Osteocyte (in vitro differentiated cells): ENCODE results near the gene MRGPRG. TPM values are rescaled to one million over a fixed set of nuclear protein-coding genes. Genes with fewer than 3 reads are reported as not detected.
A peak's percentile ranks its signal among the peaks of the same experiment; 100 is the strongest.

Experiments used
- DNase-seq: peaks from one replicate; pipeline ENCODE4 v3.0.0; 2021; ENCODE audit warnings: mixed read lengths; ENCODE audit not compliant: unreplicated experiment; ENCODE audit errors: extremely low spot score
- H3K27ac Mint-ChIP-seq: one replicate; pipeline ENCODE4 v1.8.0; 2021; ENCODE audit warnings: mild to moderate bottlenecking, mixed read lengths; ENCODE audit not compliant: unreplicated experiment
- H3K27me3 Mint-ChIP-seq: one replicate; pipeline ENCODE4 v1.8.0; 2021; ENCODE audit warnings: mixed read lengths; ENCODE audit not compliant: unreplicated experiment
- H3K36me3 Mint-ChIP-seq: one replicate; pipeline ENCODE4 v1.8.0; 2021; ENCODE audit warnings: mixed read lengths; ENCODE audit not compliant: unreplicated experiment
- H3K4me1 Mint-ChIP-seq: one replicate; pipeline ENCODE4 v1.8.0; 2021; ENCODE audit warnings: mixed read lengths; ENCODE audit not compliant: unreplicated experiment
- H3K4me3 Mint-ChIP-seq: one replicate; pipeline ENCODE4 v1.8.0; 2021; ENCODE audit warnings: mild to moderate bottlenecking, moderate library complexity, mixed read lengths; ENCODE audit not compliant: unreplicated experiment
- H3K9me3 Mint-ChIP-seq: one replicate; pipeline ENCODE4 v1.8.0; 2021; ENCODE audit warnings: mixed read lengths; ENCODE audit not compliant: unreplicated experiment
- total RNA-seq: library from RNA; stranded (reverse); gene quantifications from 2 replicates; pipeline ENCODE4 v1.2.1, GENCODE V29; 2021
- TF ChIP-seq, protein P1 (sequence below): fragments of 200-600 bp; sonication (generic); IDR thresholded peaks from 2 replicates; pipeline ENCODE4 v1.5.0; 2021; ENCODE audit warnings: antibody characterized with exemption, mild to moderate bottlenecking, moderate library complexity

Gene MRGPRG
- total RNA-seq, 1 donor from 2014 or later, result not detected

DNA sequence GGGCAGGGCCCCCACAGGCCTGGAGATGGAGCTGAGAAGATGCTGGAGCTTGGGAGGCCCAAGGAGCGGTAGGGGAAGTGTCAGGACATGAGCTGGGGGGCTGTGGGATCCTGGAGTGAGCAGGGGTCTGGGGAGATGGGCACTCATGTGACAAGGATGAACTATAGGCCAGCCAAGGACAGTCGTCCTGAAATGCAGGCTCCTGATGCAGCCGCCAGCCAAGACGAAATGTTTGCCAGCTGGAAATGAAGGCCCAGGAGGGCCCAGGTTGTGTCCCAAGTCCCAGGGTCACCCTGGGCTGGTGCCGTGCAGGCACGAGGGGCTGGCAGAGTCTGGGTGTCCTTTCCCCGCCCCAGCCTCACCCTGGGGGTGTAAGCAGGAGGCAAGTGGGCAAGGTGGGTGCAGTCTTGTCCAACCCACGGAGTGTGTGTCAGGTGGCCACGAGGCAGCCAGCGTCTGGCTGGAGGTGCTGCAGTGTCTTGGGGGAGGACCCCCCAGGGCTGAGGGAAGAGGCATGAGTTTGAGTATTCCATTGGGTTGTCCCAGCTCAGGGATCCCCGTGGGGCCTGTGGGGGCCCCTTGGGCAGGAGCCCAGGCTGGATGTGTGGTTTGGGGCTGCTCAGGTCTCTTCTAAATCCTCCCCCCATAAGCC is 21.4 kb downstream of the MRGPRG start:
- no peak overlapping the region for H3K27ac Mint-ChIP-seq
- H3K36me3 Mint-ChIP-seq, result no peaks in the 10 kb centered on the region
- H3K27me3 Mint-ChIP-seq, result peaks cover 22% of the 10 kb centered on the region
- no peaks in the 10 kb centered on the region for H3K9me3 Mint-ChIP-seq
- TF ChIP-seq, protein P1, sequence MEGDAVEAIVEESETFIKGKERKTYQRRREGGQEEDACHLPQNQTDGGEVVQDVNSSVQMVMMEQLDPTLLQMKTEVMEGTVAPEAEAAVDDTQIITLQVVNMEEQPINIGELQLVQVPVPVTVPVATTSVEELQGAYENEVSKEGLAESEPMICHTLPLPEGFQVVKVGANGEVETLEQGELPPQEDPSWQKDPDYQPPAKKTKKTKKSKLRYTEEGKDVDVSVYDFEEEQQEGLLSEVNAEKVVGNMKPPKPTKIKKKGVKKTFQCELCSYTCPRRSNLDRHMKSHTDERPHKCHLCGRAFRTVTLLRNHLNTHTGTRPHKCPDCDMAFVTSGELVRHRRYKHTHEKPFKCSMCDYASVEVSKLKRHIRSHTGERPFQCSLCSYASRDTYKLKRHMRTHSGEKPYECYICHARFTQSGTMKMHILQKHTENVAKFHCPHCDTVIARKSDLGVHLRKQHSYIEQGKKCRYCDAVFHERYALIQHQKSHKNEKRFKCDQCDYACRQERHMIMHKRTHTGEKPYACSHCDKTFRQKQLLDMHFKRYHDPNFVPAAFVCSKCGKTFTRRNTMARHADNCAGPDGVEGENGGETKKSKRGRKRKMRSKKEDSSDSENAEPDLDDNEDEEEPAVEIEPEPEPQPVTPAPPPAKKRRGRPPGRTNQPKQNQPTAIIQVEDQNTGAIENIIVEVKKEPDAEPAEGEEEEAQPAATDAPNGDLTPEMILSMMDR, result no peak
- H3K4me3 Mint-ChIP-seq, result no peak overlapping the region
- no peak for DNase-seq
- H3K4me1 Mint-ChIP-seq, result no peaks in the 10 kb centered on the region

DNA sequence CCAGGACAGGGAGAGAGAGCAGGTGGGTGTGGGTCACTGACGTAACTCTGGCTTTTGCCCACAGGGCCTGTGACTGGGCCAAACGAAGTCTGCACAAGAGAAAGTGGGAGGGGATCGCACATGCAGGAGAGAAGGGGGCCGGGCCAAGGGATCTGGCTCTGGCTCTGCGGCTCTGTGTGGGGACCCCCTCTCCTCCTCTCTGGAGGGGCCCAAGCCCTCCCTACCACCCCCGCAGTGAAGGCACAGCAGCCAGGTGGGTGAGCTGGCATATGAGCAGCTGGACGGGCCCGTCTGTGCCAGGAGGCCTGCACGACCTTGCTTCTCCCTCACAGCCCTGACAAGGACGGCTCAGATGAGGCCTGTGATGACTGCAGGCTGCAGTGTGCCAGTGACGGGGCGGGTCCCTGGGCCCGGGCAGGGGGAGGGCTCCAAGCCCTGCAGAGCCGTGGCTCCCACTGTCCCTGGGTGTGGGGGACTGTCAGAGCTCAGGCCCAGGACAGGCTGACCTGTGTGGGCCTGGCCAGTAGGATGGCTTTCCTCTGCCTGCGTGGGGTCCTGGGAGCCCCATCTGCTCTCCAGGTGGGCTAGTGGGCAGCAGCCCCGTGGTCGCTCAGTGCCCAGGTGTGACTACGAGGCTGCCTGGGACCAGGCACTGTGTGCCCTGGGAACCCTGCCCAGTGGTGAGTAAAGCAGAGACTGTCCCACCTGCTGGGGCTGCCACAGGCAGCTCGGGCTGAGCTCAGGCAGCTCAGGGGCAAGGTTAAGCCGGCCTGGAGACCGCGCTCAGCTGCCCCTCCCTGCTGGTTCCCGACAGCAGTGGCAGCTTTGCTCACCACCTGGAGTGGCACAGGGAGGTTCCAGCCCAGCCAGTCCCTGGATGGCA is 22.2 kb downstream of the MRGPRG start:
- TF ChIP-seq, protein P1, result no peak

DNA sequence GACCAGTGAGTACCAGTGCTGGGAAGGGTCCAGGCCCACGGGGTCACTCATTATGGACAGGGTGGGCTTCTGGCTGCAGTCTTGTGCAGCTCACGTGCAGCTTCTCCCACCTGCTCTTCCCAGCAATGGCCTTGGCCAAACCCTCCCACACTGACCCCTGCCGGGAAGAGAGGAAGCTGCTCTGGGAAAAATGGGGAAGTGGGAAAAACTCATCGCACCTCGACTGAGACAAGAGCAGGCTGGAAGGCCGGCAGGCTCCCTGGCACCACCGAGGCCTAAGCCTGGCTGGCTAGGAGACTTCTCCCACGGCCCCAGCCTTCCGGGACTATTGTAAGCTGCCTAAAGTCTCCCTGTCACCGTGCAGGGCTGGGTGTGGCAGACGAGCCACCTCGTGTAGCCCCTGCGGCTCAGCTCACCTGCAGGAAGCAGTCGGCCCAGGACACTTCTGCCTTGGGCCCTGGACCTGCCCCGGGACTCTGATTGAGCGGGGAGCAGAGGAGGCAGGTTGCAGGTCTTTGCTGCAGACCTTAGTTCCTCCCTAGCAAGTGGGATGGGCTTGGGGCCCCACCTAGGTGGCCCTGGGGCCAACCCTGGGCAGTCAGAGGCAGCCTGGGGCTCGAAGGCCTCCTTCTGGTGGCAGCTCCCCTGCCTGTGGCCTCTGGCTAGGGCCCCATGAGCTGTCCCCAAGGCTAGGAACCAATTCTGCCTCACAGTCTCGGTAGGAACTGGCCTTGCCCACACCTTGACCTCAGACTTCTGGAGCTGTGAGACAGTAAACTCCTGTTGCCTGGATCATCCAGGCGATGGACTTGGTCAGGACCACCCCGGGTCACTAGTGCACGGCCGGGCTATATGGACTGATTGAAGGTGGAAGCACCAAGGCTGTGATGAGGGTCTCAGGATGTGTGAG is 23.1 kb downstream of the MRGPRG start:
- Mint-ChIP-seq H3K27me3 (peaks cover 7% of the 10 kb centered on the region), H3K9me3 (no peaks in the 10 kb centered on the region), H3K4me3 (no peak overlapping the region), H3K27ac (no peak overlapping the region), H3K36me3 (no peaks in the 10 kb centered on the region), H3K4me1 (no peaks in the 10 kb centered on the region)
- no peak for DNase-seq
- TF ChIP-seq, protein P1, result peak; percentile 38

More for the DNA sequence above, 22.2 kb downstream of the MRGPRG start:
- Mint-ChIP-seq H3K4me3 (no peak overlapping the region), H3K27me3 (peaks cover 15% of the 10 kb centered on the region), H3K9me3 (no peaks in the 10 kb centered on the region), H3K4me1 (no peaks in the 10 kb centered on the region), H3K36me3 (no peaks in the 10 kb centered on the region), H3K27ac (no peak overlapping the region)
- no peak for DNase-seq

DNA sequence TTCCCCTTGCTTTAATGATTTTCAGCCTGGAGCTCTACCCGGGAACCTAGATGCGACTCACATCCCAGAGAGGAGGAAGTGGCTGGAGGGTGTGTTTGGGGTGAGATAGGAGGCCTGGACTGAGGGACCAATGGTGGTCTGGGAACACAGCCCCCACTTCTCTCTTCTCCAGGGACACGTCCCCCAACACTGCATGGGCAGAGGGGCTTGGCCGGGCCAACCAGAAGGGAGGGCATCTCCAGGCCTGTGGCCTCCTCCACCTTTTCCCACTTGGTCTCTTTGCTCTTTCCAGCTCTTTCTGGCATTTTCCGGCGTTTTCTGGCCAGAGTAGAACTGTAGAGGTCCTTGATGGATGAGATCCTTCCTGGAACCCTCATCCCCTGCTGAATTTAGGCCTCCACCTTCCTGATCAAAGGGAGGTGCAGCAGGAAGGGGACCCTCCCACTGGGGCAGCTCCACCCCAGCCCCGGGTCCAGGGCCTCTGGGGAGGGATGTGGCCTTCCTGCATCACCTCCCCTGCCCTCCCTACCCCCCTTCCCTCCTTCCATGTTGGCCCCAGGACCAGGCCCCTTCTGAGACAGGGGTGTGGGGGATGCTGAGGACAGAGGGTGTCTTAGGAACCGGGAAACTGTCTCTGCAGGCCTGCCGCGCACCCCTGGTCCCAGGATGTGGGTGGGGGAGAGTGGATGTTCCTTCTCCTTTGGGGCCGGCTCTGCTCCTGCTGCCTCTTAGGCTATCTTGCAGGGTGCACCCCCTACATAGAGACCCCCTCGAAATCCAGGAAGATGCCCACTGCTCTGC is 24.4 kb downstream of the MRGPRG start:
- TF ChIP-seq, protein P1, result no peak
- no peaks in the 10 kb centered on the region for H3K36me3 Mint-ChIP-seq
- no peak overlapping the region for H3K4me3 Mint-ChIP-seq
- H3K4me1 Mint-ChIP-seq, result no peaks in the 10 kb centered on the region
- no peaks in the 10 kb centered on the region for H3K9me3 Mint-ChIP-seq
- H3K27ac Mint-ChIP-seq, result no peak overlapping the region
- DNase-seq, result no peak
- H3K27me3 Mint-ChIP-seq, result peaks cover 3% of the 10 kb centered on the region
